IMR-90 (cell line): ENCODE results near the gene PRKCE. TPM values are rescaled to one million over a fixed set of nuclear protein-coding genes. Genes with fewer than 3 reads are reported as not detected.
A peak's percentile ranks its signal among the peaks of the same experiment; 100 is the strongest.

ENCODE experiments used
- ATAC-seq: fragments of 200-7000 bp; cut with Tn5 transposase; 2 replicates; pipeline ENCODE4 v1.9.1; 2020; ENCODE audit warnings: low read depth, mild to moderate bottlenecking, moderate library complexity
- BruUV-seq: library from RNA; stranded (reverse); fragments of 400-500 nt; replicated peaks from 2 replicates; lab custom pipeline; 2021; lab: Mats Ljungman, UMichigan
- CTCF ChIA-PET: fragments of 300-600 bp; formaldehyde crosslinking; extraction: SDS; loops from one replicate; lab custom pipeline; 2021; ENCODE audit warnings: antibody characterized with exemption; lab: Yijun Ruan, JAX
- POLR2A ChIA-PET: fragments of 300-600 bp; sonication (Branson Sonifier 250); formaldehyde crosslinking; loops from one replicate; lab custom pipeline; 2022; ENCODE audit warnings: antibody characterized with exemption; ENCODE audit not compliant: unreplicated experiment; lab: Charles Lee
- DNase-seq: peaks from one replicate; pipeline ENCODE4 v3.0.0; 2013
- H2AFZ ChIP-seq: replicated peaks from 2 replicates; pipeline ENCODE3; 2013; ENCODE audit warnings: low read length, mild to moderate bottlenecking; ENCODE audit not compliant: poor library complexity
- H2AK5ac ChIP-seq: 2 replicates; pipeline ENCODE4 v1.6.1; 2013; ENCODE audit warnings: low read depth, low read length, inconsistent platforms
- H2AK9ac ChIP-seq: replicated peaks from 2 replicates; pipeline ENCODE3; 2013; ENCODE audit warnings: mild to moderate bottlenecking, low read depth, low read length, moderate library complexity; ENCODE audit not compliant: poor library complexity
- H2BK120ac ChIP-seq: 2 replicates; pipeline ENCODE4 v1.6.1; 2013; ENCODE audit warnings: low read depth, low read length, inconsistent platforms
- H2BK15ac ChIP-seq: 3 replicates; pipeline ENCODE4 v1.6.1; 2013; ENCODE audit warnings: low read depth, low read length, inconsistent platforms
- H2BK20ac ChIP-seq: 2 replicates; pipeline ENCODE4 v1.6.1; 2013; ENCODE audit warnings: low read depth, mild to moderate bottlenecking, inconsistent platforms, low read length, moderate library complexity
- H2BK5ac ChIP-seq: 2 replicates; pipeline ENCODE4 v1.6.1; 2013; ENCODE audit warnings: mild to moderate bottlenecking, low read depth, low read length, inconsistent platforms; ENCODE audit not compliant: poor library complexity, severe bottlenecking
- H3K14ac ChIP-seq: replicated peaks from 2 replicates; pipeline ENCODE4 v1.6.1; 2013; ENCODE audit warnings: low read depth, low read length, inconsistent platforms
- H3K18ac ChIP-seq: 2 replicates; pipeline ENCODE4 v1.6.1; 2013; ENCODE audit warnings: low read depth, low read length, control low read depth
- H3K23ac ChIP-seq: 2 replicates; pipeline ENCODE4 v1.6.1; 2013; ENCODE audit warnings: low read depth, low read length, inconsistent platforms
- H3K27ac ChIP-seq: 2 replicates; pipeline ENCODE4 v1.5.1; 2013; ENCODE audit warnings: mild to moderate bottlenecking, control low read depth, low read length; ENCODE audit not compliant: insufficient read depth
- H3K27me3 ChIP-seq: 2 replicates; pipeline ENCODE4 v1.6.1; 2013; ENCODE audit warnings: low read length; ENCODE audit not compliant: control insufficient read depth, insufficient read depth
- H3K36me3 ChIP-seq: 2 replicates; pipeline ENCODE4 v1.6.1; 2013; ENCODE audit warnings: low read length, mixed read lengths; ENCODE audit not compliant: control insufficient read depth, insufficient read depth
- H3K4ac ChIP-seq: 2 replicates; pipeline ENCODE4 v1.6.1; 2013; ENCODE audit warnings: low read depth, low read length, inconsistent platforms
- H3K4me1 ChIP-seq: 2 replicates; pipeline ENCODE4 v1.6.1; 2013; ENCODE audit warnings: low read length, mixed read lengths; ENCODE audit not compliant: control insufficient read depth, insufficient read depth
- H3K4me2 ChIP-seq: 2 replicates; pipeline ENCODE4 v1.6.1; 2013; ENCODE audit warnings: low read depth, mild to moderate bottlenecking, control low read depth, low read length, moderate library complexity
- H3K4me3 ChIP-seq: 2 replicates; pipeline ENCODE4 v1.5.1; 2013; ENCODE audit warnings: low read depth, mild to moderate bottlenecking, control low read depth, low read length, moderate library complexity; ENCODE audit not compliant: insufficient read depth
- H3K56ac ChIP-seq: 2 replicates; pipeline ENCODE4 v1.6.1; 2013; ENCODE audit warnings: low read length, inconsistent platforms; ENCODE audit not compliant: insufficient read depth; ENCODE audit errors: extremely low read depth
- H3K79me1 ChIP-seq, 2 experiments: 2 replicates each; pipeline ENCODE4 v1.6.1; 2013; ENCODE audit warnings: low read length in 2 of 2, inconsistent platforms in 1 of 2, low read depth in 1 of 2
- H3K9ac ChIP-seq: 2 replicates; pipeline ENCODE4 v1.6.1; 2013; ENCODE audit warnings: low read depth, low read length, control low read depth
- H3K9me1 ChIP-seq: 2 replicates; pipeline ENCODE4 v1.6.1; 2013; ENCODE audit warnings: low read length, inconsistent platforms; ENCODE audit not compliant: insufficient read depth
- H3K9me3 ChIP-seq: 2 replicates; pipeline ENCODE4 v1.6.1; 2013; ENCODE audit warnings: low read length; ENCODE audit not compliant: control insufficient read depth, insufficient read depth
- H4K20me1 ChIP-seq: 2 replicates; pipeline ENCODE4 v1.6.1; 2013; ENCODE audit warnings: low read length, inconsistent platforms; ENCODE audit not compliant: insufficient read depth
- H4K5ac ChIP-seq: 2 replicates; pipeline ENCODE4 v1.6.1; 2013; ENCODE audit warnings: mild to moderate bottlenecking, low read depth, low read length, control low read depth
- H4K8ac ChIP-seq, 2 experiments: 2 replicates each; pipeline ENCODE4 v1.6.1; 2013; ENCODE audit warnings: low read depth in 2 of 2, low read length in 2 of 2, control low read depth in 1 of 2, inconsistent platforms in 1 of 2
- H4K91ac ChIP-seq: 2 replicates; pipeline ENCODE4 v1.6.1; 2013; ENCODE audit warnings: low read depth, low read length, inconsistent platforms; ENCODE audit not compliant: insufficient read depth
- BHLHE40 ChIP-seq: fragments of 150-350 bp; IDR thresholded peaks from 2 replicates; pipeline ENCODE4 v1.6.1; 2016; ENCODE audit warnings: mild to moderate bottlenecking, low read depth, low read length
- MXI1 ChIP-seq: IDR thresholded peaks from 2 replicates; pipeline ENCODE4 v1.6.1; 2012; ENCODE audit warnings: low read depth, mild to moderate bottlenecking, low read length, moderate library complexity, borderline replicate concordance
- WGBS, 2 experiments: methylation state at CpG; one replicate each; pipeline versions ENCODE4 v1.1.5 to v1.1.7; 2013; ENCODE audit warnings: missing lambda C conversion rate in 2 of 2; ENCODE audit not compliant: insufficient read length in 1 of 2; ENCODE audit errors: extremely low coverage in 2 of 2; 5-methylcytosine and 5-hydroxymethylcytosine counted together
- dilution Hi-C: fragments of 300-500 bp; cut with HindIII; formaldehyde crosslinking; loops from one replicate; pipeline ENCODE4 v1.14.3; 2018; ENCODE audit warnings: low sequenced_read_pairs; ENCODE audit not compliant: unreplicated experiment
- in situ Hi-C: fragments of 300-500 bp; cut with MboI; formaldehyde crosslinking; loops from 3 replicates; pipeline ENCODE4 v1.14.3; 2019; ENCODE audit warnings: low sequenced_read_pairs, inconsistent platforms, mixed read lengths
- intact Hi-C: fragments of 100-400 bp; cut with micrococcal nuclease; formaldehyde crosslinking; loops from 2 replicates; pipeline ENCODE4 v1.10.0; 2022
- polyA plus RNA-seq, 3 experiments: library from polyadenylated mRNA; depleted of rRNA; stranded (reverse); fragments of >200 nt; gene quantifications; 2 replicates each; pipeline ENCODE4 v1.2.3, GENCODE V29; 2012; ENCODE audit warnings: low replicate concordance in 1 of 3
- total RNA-seq: library from RNA; depleted of rRNA; stranded (reverse); fragments of >200 nt; gene quantifications from 2 replicates; pipeline ENCODE4 v1.2.3, GENCODE V29; 2012
- TF ChIP-seq, protein P1 (sequence below): conservative IDR thresholded peaks from 2 replicates; pipeline ENCODE4 v1.5.1; 2012; ENCODE audit warnings: mild to moderate bottlenecking, low read depth, low read length, improper control_type of control experiment

Gene PRKCE
- total and polyA plus RNA-seq, 2 of the 4 experiments (the other 2 are of a cell fraction): 8.1 to 32.4 TPM

DNA sequence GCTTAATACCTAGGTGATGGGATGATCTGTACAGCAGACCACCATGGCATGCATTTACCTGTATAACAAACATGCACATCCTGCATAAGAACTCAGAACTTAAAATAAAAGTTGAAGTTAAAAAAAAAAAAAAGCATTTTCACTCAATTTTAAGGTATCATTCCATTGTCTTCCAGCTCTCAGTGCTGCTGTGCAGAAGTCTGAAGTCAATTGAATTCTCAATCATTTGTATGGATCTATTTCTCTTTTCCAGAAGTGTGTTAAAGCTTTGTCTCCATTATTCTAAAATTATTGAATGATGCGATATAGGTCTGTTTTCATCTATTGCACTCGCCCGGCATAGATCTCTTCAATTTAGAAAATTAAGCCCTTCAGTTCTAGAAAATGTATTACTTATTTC, 443.2 kb downstream of the PRKCE start:
- Histone ChIP-seq H3K4me1 (peaks cover 12% of the 10 kb centered on the region), H3K4me3 (no peak overlapping the region), H3K4ac (no peak overlapping the region), H4K91ac (no peak overlapping the region), H2AFZ (no peak overlapping the region), H3K27ac (no peak overlapping the region), H4K8ac (no peak overlapping the region), H4K5ac (no peak overlapping the region), H3K36me3 (peaks cover 1% of the 10 kb centered on the region; the same call in 1 of the 2 replicates), H3K18ac (no peak overlapping the region), H2BK120ac (no peak overlapping the region), H4K20me1 (no peaks in the 10 kb centered on the region), H3K9me1 (peaks cover 15% of the 10 kb centered on the region), H3K4me2 (no peak overlapping the region), H3K56ac (no peak overlapping the region), H3K23ac (no peak overlapping the region), H2BK20ac (no peak overlapping the region), H3K9ac (no peak overlapping the region), H2BK5ac (no peak overlapping the region), H2AK5ac (no peak overlapping the region), H3K79me1 (peaks cover 3 to 22% of the 10 kb centered on the region in 2 experiments), H2BK15ac (no peak overlapping the region), H2AK9ac (no peak overlapping the region), H3K14ac (no peak overlapping the region), H3K27me3 (no peaks in the 10 kb centered on the region), H3K9me3 (0 out of 2 replicates have a peak, but pooled peaks cover 3% of the 10 kb centered on the region)
- dilution Hi-C loops (no loop called here), intact Hi-C loops (loop anchor here (5.0 kb wide), 1 partner anchor 83 kb away; no protein-coding TSS in a partner anchor), in situ Hi-C loops (no loop called here)
- CTCF ChIA-PET: interaction anchor here (0.9 kb wide), 1 partner anchor 145 kb away, joined by 4 read pairs; no protein-coding TSS in a partner anchor
- WGBS, 2 experiments: no CpG with 5 or more reads among the region's 3 CpGs
- BruUV-seq: no TSS peak
- TF ChIP-seq, protein P1, sequence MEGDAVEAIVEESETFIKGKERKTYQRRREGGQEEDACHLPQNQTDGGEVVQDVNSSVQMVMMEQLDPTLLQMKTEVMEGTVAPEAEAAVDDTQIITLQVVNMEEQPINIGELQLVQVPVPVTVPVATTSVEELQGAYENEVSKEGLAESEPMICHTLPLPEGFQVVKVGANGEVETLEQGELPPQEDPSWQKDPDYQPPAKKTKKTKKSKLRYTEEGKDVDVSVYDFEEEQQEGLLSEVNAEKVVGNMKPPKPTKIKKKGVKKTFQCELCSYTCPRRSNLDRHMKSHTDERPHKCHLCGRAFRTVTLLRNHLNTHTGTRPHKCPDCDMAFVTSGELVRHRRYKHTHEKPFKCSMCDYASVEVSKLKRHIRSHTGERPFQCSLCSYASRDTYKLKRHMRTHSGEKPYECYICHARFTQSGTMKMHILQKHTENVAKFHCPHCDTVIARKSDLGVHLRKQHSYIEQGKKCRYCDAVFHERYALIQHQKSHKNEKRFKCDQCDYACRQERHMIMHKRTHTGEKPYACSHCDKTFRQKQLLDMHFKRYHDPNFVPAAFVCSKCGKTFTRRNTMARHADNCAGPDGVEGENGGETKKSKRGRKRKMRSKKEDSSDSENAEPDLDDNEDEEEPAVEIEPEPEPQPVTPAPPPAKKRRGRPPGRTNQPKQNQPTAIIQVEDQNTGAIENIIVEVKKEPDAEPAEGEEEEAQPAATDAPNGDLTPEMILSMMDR: no peak
- TF ChIP-seq MXI1 (no peak), BHLHE40 (no peak)
- DNase-seq (peak; percentile 12), ATAC-seq (no peak)
- POLR2A ChIA-PET: interaction anchor here (0.7 kb wide), 1 partner anchor 203 kb away, joined by 9 read pairs; no protein-coding TSS in a partner anchor
